Right renal pelvis (tissue), 4 donors: ENCODE results near the gene TIAM1. TPM values are rescaled to one million over a fixed set of nuclear protein-coding genes. Genes with fewer than 3 reads are reported as not detected.
A peak's percentile ranks its signal among the peaks of the same experiment; 100 is the strongest.

Source experiments
- DNase-seq, 4 donors: peaks; one replicate each; pipeline ENCODE4 v3.0.0-alpha.2; 2013; ENCODE audit warnings: low read depth in 4 of 4, low spot score in 3 of 4, missing footprints in 1 of 4
- polyA plus RNA-seq, 4 donors: library from polyadenylated mRNA; unstranded; fragments of 120-200 nt; gene quantifications; one replicate each; pipeline ENCODE4 v1.2.1, GENCODE V29; 2013; ENCODE audit not compliant: insufficient read length in 4 of 4

TIAM1 gene, protein sequence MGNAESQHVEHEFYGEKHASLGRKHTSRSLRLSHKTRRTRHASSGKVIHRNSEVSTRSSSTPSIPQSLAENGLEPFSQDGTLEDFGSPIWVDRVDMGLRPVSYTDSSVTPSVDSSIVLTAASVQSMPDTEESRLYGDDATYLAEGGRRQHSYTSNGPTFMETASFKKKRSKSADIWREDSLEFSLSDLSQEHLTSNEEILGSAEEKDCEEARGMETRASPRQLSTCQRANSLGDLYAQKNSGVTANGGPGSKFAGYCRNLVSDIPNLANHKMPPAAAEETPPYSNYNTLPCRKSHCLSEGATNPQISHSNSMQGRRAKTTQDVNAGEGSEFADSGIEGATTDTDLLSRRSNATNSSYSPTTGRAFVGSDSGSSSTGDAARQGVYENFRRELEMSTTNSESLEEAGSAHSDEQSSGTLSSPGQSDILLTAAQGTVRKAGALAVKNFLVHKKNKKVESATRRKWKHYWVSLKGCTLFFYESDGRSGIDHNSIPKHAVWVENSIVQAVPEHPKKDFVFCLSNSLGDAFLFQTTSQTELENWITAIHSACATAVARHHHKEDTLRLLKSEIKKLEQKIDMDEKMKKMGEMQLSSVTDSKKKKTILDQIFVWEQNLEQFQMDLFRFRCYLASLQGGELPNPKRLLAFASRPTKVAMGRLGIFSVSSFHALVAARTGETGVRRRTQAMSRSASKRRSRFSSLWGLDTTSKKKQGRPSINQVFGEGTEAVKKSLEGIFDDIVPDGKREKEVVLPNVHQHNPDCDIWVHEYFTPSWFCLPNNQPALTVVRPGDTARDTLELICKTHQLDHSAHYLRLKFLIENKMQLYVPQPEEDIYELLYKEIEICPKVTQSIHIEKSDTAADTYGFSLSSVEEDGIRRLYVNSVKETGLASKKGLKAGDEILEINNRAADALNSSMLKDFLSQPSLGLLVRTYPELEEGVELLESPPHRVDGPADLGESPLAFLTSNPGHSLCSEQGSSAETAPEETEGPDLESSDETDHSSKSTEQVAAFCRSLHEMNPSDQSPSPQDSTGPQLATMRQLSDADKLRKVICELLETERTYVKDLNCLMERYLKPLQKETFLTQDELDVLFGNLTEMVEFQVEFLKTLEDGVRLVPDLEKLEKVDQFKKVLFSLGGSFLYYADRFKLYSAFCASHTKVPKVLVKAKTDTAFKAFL (N-terminal part only)
- 10 to 100 TPM; 11.7 to 17.7 (median 15.2) TPM for polyA plus RNA-seq

GRCh38 chr21:31343680-31344480 lies at the start of gene TIAM1:
TSS of gene TIAM1 (minus strand) at chr21:31344261. CDS start at chr21:31266972, 77,289 bp downstream.
- peak in 2 of 4 donors; percentile 23 to 45 for DNase-seq

- no peak for DNase-seq
Observed at GRCh38 chr21:31387560-31388186, 43.6 kb upstream of the TIAM1 start.

DNA sequence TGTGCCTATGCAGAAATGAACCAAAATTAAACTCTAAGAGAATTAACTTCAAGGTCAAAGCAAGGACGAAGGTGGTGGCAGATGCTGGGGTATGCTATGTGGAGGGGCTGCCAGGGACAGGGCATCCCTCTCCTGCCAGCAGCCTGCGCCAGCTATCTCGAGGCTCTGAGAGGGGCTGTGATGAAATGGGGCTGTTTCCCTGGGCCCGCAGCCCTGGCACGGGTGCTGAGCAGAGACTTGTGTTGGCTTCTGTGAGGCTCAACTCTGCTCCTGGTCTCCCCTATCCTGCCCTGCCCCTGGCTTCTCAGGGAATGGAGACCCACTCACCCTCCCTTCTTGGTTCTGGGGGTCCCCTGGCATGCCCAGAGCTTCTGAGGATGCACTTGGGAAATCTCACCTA lies 41.9 kb upstream of the TIAM1 start:
- no peak for DNase-seq

DNA sequence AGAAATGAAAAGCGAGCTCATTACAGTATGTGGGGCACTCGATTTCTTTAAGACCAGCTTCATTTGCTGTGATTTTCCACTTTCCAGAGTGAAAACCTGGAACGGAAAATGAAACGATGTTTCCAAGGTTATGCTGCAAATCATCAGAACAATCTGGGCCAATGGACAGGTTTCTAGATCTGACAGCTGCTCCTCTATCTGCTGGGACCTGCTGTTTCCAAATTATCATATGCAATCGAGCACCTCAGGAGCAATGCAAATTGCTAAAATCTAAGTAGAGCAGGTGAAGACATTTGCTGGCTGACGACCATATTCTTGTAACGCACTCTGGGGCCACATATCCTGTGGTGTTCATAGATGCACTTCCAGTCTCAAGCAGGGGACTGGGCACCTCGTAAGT lies 39.7 kb upstream of the TIAM1 start:
- DNase-seq = no peak

- DNase-seq = no peak
Observed at GRCh38 chr21:31382060-31382459, 38.0 kb upstream of the TIAM1 start.

- DNase-seq = no peak
Observed at GRCh38 chr21:31376301-31376700, 32.2 kb upstream of the TIAM1 start.

GRCh38 chr21:31374395-31374794 lies 30.3 kb upstream of the TIAM1 start:
- DNase-seq = no peak

GRCh38 chr21:31372471-31372765 lies 28.4 kb upstream of the TIAM1 start:
- DNase-seq = no peak

- DNase-seq = no peak
Observed at GRCh38 chr21:31371715-31372470, 27.8 kb upstream of the TIAM1 start.

DNA sequence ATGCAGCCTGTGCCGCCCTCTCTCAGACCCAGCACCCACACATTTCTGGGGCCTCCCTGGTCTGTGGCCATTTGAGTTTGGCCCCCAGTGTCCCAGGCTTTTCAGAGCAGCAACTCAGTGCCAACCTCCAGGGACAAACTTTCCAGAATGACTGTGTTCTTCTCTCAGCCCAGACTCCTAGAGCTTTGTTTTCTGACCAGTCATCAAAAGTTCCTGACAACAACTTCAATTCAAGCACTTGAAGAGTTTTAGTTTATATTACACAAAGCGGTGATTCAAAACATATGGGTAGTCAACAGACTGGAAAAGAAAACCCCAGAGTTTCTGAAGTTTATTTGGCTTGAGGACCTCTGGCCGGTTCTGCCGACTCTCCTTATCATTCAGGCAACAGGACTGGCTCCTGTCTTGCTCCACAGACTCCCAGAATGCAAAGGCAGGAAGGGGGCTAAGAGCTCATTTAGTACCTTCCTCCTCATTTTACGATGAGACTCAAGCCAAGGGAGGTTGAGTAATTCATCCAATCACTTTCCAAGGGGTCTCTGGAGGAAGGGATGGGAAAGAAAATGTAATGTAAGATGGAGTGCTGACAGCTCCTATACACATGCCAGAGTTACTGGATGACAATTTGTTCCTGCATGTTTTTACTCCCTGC lies 27.0 kb upstream of the TIAM1 start:
- no peak for DNase-seq

GRCh38 chr21:31370281-31370892 lies 26.3 kb upstream of the TIAM1 start:
- no peak for DNase-seq

- DNase-seq = no peak
Observed at GRCh38 chr21:31368361-31368760, 24.3 kb upstream of the TIAM1 start.

DNA sequence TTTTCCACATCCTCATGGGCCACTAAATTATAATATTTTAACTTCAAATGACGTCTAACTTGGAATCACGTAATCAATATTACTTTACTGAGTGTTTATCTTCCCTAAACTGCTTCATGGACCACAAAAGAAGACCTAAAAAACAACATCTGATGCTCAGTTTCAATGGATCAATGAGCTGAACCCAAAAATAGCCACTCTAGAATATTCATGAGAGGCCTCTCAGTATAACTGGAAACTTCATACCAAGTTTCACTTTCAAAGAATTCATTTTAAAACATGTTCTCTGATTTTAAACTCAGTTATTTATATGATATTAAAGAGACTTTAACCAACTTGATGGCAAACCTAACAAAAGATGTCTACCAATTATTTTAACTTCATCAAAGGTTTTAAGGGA lies 23.7 kb upstream of the TIAM1 start:
- no peak for DNase-seq

- DNase-seq = no peak
Observed at GRCh38 chr21:31366825-31367224, 22.8 kb upstream of the TIAM1 start.

DNA sequence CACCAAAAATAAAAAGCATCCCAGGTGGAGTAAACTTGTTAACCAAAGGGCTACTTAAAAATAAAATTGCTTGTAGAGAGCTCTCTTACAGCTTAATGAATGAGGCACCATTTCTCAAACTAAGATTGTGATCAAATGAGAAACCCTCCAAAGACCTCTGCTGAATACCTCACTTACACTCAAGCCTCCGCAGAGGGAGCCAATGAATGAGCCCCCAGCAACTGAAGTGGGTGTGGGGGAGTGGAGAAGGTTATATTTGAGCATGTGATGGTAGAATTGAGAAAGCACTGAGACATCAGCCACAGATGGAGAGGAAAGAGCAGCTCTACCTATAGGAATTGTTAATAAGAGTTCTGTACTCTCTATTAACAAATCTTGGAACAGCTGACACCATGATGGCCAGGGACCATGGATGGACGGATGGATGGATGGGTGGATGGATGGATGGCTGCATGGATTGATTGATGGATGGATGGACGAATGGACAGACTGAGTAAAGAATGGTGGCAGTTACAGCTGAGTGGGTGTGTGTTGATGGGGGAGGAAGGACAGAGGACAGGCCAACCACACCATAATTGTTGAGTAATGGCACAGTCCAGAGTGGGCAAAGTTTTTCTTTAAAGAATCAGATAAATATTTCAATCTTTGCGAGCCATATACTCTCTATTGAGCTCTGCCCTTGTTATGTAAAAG lies 20.3 kb upstream of the TIAM1 start:
- DNase-seq = no peak

DNA sequence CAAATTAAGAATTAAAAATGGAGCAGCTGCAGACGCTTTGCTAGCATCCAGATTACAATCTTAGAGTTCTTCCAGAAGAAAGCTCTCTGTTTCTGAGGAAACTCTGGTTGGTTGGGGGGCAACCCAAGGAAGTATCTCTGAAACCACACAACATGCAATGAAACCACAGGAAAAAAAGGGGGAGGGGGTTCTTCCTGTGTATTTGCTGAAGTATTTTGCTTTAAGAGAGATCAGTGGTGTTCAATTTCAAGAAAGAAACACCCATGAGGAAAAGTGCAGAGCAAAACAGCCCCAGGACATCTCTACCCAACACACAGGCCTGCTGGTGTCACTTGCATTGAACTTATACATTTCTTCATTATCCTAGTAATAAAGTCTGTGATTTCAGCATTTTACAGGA lies 19.7 kb upstream of the TIAM1 start:
- no peak for DNase-seq

DNA sequence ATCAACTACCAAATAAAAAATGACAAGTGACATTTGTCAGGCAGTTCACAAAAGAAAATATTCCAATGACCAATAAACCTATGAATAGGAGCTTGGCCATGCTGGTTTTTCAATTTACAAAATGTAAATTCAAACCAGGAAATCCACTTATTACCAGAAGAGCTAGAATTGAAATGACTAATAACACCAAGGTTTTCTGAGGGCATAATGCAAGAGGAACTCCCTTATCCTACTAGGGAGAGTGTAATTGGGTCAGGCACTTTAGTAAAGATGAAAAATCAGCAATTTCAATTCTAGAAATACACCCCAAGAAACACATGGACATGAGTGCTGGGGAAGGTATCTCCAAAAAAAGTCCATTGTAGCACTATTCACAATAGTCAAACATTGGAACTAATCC lies 16.7 kb upstream of the TIAM1 start:
- no peak for DNase-seq

DNA sequence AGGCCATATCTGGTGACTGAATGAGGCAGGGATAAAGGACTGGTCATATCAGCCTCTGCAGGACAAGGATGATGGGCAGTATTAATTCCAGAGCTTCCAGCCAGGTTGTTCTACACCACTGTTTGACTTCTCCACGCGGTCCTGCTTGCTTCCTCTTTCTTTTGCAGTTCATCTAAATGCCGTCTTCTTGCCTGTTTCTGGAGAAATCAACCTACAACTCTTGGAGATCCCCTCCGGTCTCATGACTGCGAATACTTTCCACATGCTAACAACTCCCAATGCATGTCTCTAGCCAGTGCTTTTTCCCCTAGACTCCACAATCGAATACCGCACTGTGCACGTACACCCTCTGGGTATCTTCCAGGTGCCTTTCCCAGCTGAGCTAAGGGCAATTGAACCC lies 14.1 kb upstream of the TIAM1 start:
- DNase-seq = no peak
